Left lung (tissue), 10 donors: Measurements from ENCODE around the gene KRR1. TPM values are rescaled to one million over a fixed set of nuclear protein-coding genes. Genes with fewer than 3 reads are reported as not detected.

Experiments
- ATAC-seq: fragments of 200-7000 bp; cut with Tn5 transposase; one replicate; pipeline ENCODE4 v1.9.1; 2020; ENCODE audit warnings: moderate library complexity
- DNase-seq, 4 donors: peaks; one replicate each; pipeline ENCODE4 v3.0.0-alpha.2; 2013 to 2020
- H3K27ac ChIP-seq, 2 donors: fragments of 200-600 bp; sonication (generic) in 1 of 2; one replicate each; pipeline versions ENCODE4 v1.5.0 to v1.8.0; 2020 to 2021
- H3K27me3 ChIP-seq, 2 donors: fragments of 200-600 bp; sonication (generic) in 1 of 2; one replicate each; pipeline versions ENCODE4 v1.5.0 to v1.8.0; 2020 to 2021
- H3K36me3 ChIP-seq, 2 donors: fragments of 200-600 bp; sonication (generic) in 1 of 2; one replicate each; pipeline versions ENCODE4 v1.5.0 to v1.8.0; 2020 to 2021
- H3K4me1 ChIP-seq, 2 donors: fragments of 200-600 bp; one replicate each; pipeline ENCODE4 v1.8.0; 2021
- H3K4me3 ChIP-seq, 2 donors: fragments of 200-600 bp; sonication (generic) in 1 of 2; one replicate each; pipeline versions ENCODE4 v1.5.0 to v1.8.0; 2020 to 2021; ENCODE audit warnings: mild to moderate bottlenecking in 1 of 2
- H3K9me3 ChIP-seq, 2 donors: fragments of 200-600 bp; sonication (generic) in 1 of 2; one replicate each; pipeline versions ENCODE4 v1.5.0 to v1.8.0; 2020 to 2021
- intact Hi-C, 2 donors: fragments of 100-400 bp; cut with DNase I; formaldehyde crosslinking; loops; one replicate each; pipeline versions ENCODE4 v1.11.2 to v1.14.2; 2022
- polyA plus RNA-seq, 6 donors: library from polyadenylated mRNA; unstranded; fragments of 120-200 nt; gene quantifications; one replicate each; pipeline ENCODE4 v1.2.1, GENCODE V29; 2013; ENCODE audit not compliant: insufficient read length in 6 of 6
- total RNA-seq, 2 donors: library from RNA; stranded (reverse); fragmentation: NEBNext Ultra II Directional; extraction: Animal tissue kit (Norgen Biotek cat#: 25700); gene quantifications; one replicate each; pipeline ENCODE4 v1.2.1, GENCODE V29; 2021
- TF ChIP-seq, protein P1 (sequence below), 2 donors: fragments of 200-600 bp; sonication (generic) in 1 of 2; IDR thresholded peaks; one replicate each; pipeline versions ENCODE4 v1.5.0 to v1.8.0; 2021; ENCODE audit warnings: antibody characterized with exemption in 2 of 2
- donor health status: DM: no; HTN: yes; CAD: no.
- donor health status: DM: no; HTN: no; CAD: no.

Gene KRR1
- total and polyA plus RNA-seq, 8 donors = 37.5 to 101 (median 83.1) TPM

DNA sequence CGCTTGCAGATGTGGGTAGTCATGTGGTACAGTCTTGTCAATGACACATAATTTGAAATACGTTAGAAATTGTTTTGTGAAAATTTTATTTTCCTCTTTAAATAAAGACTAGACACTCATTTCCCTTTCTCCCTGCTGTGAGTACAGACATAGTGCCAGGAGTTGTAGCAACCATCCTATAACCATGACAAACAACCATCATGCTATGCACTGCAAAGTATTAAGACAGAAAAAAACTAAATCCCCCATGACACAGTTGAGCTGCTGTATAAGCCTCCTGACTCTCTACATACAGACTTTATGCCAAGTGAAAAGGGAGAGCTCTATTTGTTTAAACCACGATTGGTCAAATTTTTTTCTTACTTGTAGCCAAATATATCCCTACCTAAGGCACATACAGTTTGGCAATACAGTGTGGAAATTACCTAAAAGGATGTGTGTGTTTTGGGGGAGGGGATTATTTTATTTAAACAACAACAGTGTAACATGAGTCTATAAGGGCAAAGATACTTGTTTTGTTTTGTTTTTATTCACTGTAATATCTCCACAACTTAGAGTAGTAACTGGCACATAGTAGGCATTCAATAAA lies 45.0 kb upstream of the KRR1 start:
- TF ChIP-seq, protein P1, sequence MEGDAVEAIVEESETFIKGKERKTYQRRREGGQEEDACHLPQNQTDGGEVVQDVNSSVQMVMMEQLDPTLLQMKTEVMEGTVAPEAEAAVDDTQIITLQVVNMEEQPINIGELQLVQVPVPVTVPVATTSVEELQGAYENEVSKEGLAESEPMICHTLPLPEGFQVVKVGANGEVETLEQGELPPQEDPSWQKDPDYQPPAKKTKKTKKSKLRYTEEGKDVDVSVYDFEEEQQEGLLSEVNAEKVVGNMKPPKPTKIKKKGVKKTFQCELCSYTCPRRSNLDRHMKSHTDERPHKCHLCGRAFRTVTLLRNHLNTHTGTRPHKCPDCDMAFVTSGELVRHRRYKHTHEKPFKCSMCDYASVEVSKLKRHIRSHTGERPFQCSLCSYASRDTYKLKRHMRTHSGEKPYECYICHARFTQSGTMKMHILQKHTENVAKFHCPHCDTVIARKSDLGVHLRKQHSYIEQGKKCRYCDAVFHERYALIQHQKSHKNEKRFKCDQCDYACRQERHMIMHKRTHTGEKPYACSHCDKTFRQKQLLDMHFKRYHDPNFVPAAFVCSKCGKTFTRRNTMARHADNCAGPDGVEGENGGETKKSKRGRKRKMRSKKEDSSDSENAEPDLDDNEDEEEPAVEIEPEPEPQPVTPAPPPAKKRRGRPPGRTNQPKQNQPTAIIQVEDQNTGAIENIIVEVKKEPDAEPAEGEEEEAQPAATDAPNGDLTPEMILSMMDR (IDR thresholded peaks at IDR 0.05) = no peak
- Histone ChIP-seq H3K27me3 (no peaks in the 10 kb centered on the region), H3K4me3 (no peak overlapping the region), H3K4me1 (peaks cover 3 to 4% of the 10 kb centered on the region in 2 donors), H3K27ac (no peak overlapping the region), H3K36me3 (no peaks in the 10 kb centered on the region), H3K9me3 (no peaks in the 10 kb centered on the region)
- ATAC-seq = no peak
- intact Hi-C loops = no loop called here
- peak in 1 of 4 donors; percentile 29 for DNase-seq

DNA sequence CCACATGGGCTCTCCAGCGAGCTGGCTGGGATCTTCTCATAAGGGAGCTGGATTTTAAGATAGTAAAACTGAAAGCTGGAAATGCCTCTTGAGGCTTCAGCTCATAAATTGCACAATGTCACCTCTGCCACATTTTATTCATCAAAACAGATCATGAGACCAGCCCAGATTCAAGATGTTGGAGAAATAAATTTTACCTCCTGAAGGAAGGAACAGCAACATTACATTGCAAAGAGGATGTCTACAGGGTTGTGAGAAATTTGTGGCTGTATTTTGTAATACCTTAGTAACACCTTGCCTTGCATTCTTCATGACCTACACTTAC lies 43.1 kb upstream of the KRR1 start:
- intact Hi-C loops = no loop called here
- DNase-seq (no peak), ATAC-seq (no peak)
- Histone ChIP-seq H3K27ac (no peak overlapping the region), H3K4me1 (peaks cover 9 to 10% of the 10 kb centered on the region in 2 donors), H3K36me3 (no peaks in the 10 kb centered on the region), H3K27me3 (no peaks in the 10 kb centered on the region), H3K9me3 (no peaks in the 10 kb centered on the region), H3K4me3 (no peak overlapping the region)
- TF ChIP-seq, protein P1 (IDR thresholded peaks at IDR 0.05) = no peak

DNA sequence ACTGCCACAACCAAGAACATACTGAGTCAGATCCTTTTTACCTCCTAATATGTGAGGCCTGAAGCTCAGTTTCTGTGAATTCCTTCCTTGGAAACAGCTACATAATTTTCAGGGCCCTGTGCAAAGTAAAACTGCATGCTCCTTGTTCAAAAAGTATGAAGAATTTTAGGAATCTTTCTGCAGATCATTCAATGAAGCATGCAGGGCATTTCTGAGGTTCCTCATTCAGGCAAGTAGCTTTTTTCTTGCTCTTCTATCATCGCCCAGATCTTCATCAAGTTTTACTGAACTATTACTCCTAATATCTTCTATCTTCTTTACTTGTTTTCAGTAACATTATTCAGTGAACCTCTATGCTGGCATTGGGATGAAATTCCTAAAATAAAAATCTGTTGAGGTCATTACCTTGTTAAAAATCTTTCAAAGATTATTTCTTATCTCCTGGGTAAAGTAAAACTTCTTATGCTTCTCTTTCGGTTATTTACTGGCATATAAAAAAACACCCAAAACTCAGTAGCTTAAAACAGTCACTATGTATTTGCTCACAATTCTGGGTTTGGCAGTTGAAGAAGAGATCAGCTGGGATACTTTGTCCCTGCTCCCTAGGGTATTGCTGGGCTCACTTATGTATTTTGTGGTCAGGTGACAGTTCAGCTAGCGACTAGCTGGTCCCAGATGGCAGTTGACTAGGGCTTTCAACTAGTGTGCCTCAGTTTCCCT lies 42.6 kb upstream of the KRR1 start:
- intact Hi-C loops = no loop called here
- Histone ChIP-seq H3K27me3 (no peaks in the 10 kb centered on the region), H3K4me3 (no peak overlapping the region), H3K9me3 (no peaks in the 10 kb centered on the region), H3K27ac (no peak overlapping the region), H3K36me3 (no peaks in the 10 kb centered on the region), H3K4me1 (peaks cover 9 to 10% of the 10 kb centered on the region in 2 donors)
- TF ChIP-seq, protein P1 (IDR thresholded peaks at IDR 0.05) = no peak
- DNase-seq = no peak
- no peak for ATAC-seq

DNA sequence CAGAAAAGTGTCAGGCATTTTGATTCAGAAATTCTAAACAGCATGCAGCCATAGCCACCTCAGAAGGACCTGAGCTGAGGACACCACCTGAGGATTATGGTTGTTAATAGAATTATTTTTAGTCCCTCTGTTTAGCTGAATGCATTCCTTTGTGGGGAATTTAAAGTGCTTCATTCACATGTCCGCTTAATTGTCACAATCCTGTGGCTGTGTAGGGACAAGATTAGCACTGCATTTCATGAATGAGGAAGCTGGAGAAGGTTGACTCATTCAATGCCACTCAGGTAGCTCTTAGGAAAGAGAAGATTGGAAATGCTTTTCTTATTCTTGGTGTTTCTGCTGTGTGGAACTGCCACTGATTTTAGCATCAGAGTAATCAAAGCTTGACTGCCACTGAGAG lies 42.0 kb upstream of the KRR1 start:
- H3K4me3 ChIP-seq = no peak overlapping the region
- H3K36me3 ChIP-seq = no peaks in the 10 kb centered on the region
- TF ChIP-seq, protein P1 (IDR thresholded peaks at IDR 0.05) = no peak
- H3K4me1 ChIP-seq = peaks cover 9 to 10% of the 10 kb centered on the region in 2 donors
- ATAC-seq (peak; percentile 87), DNase-seq (no peak)
- no peak overlapping the region for H3K27ac ChIP-seq
- H3K27me3 ChIP-seq = no peaks in the 10 kb centered on the region
- intact Hi-C loops = no loop called here
- no peaks in the 10 kb centered on the region for H3K9me3 ChIP-seq

DNA sequence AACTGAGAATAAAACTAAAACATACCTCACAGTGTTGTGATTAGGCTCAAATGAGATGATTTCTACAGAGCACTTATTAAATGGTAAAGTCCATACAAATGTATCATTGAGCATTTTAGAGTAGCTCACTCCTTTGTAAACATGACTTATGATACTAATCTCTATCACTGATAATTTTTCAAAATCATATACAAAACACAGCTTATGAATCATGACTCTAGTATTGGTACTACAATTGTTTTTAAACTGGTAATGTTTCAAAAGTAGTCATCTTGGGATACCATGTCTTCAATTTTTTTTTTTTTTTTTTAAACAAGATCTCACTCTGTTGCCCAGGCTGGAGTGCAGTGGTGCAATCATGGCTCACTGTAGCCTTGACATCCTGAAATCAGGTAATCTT lies 40.1 kb upstream of the KRR1 start:
- Histone ChIP-seq H3K27ac (no peak overlapping the region), H3K4me3 (no peak overlapping the region), H3K9me3 (no peaks in the 10 kb centered on the region), H3K4me1 (peaks cover 9 to 10% of the 10 kb centered on the region in 2 donors), H3K27me3 (no peaks in the 10 kb centered on the region), H3K36me3 (no peaks in the 10 kb centered on the region)
- TF ChIP-seq, protein P1 (IDR thresholded peaks at IDR 0.05) = no peak
- intact Hi-C loops = no loop called here
- ATAC-seq = no peak
- no peak for DNase-seq
